Transverse colon (tissue), 4 donors: Measurements from ENCODE around the gene ELMO3.

Experiments used
- CTCF ChIP-seq, 5 experiments: fragments of 200-600 bp in 3 of 5; fragments of 450-650 bp in 2 of 5; sonication (generic) in 3 of 5; IDR thresholded peaks; 1 replicate in 2 of 5; 2 replicates in 3 of 5; pipeline ENCODE4 v1.5.1; 2016 to 2017; ENCODE audit warnings: antibody characterized with exemption in 5 of 5, inconsistent platforms in 3 of 5, mild to moderate bottlenecking in 2 of 5, moderate library complexity in 1 of 5
- POLR2A ChIP-seq: fragments of 450-650 bp; IDR thresholded peaks from one replicate; pipeline ENCODE4 v1.6.1; 2016; ENCODE audit warnings: antibody characterized with exemption, mild to moderate bottlenecking, moderate library complexity
- POLR2AphosphoS5 ChIP-seq, 3 donors: sonication (generic); formaldehyde crosslinking; IDR thresholded peaks; one replicate each; pipeline ENCODE4 v1.6.1; 2016; ENCODE audit warnings: antibody characterized with exemption in 3 of 3

GRCh38 chr16:67244387-67245185 is 45.7 kb downstream of the ELMO3 start:
- TF ChIP-seq CTCF (IDR thresholded peaks at IDR 0.05), result no peak
- no peak for TF ChIP-seq POLR2A
- no peak for TF ChIP-seq POLR2AphosphoS5 (IDR thresholded peaks at IDR 0.05)
